Daoy (cell line): ENCODE results near the gene THAP3. TPM values are rescaled to one million over a fixed set of nuclear protein-coding genes. Genes with fewer than 3 reads are reported as not detected.

Experiments used
- DNase-seq: peaks from one replicate; pipeline ENCODE4 v3.0.0-alpha.2; 2015; ENCODE audit warnings: low read depth
- total RNA-seq: library from RNA; depleted of rRNA; stranded (reverse); fragments of >200 nt; shearing (Covaris generic); gene quantifications from 2 replicates; pipeline ENCODE4 v1.2.3, GENCODE V29; 2014; rRNA removed

The THAP3 gene, protein sequence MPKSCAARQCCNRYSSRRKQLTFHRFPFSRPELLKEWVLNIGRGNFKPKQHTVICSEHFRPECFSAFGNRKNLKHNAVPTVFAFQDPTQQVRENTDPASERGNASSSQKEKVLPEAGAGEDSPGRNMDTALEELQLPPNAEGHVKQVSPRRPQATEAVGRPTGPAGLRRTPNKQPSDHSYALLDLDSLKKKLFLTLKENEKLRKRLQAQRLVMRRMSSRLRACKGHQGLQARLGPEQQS
- 14.9 and 27.2 TPM in 2 replicates for total RNA-seq

DNA sequence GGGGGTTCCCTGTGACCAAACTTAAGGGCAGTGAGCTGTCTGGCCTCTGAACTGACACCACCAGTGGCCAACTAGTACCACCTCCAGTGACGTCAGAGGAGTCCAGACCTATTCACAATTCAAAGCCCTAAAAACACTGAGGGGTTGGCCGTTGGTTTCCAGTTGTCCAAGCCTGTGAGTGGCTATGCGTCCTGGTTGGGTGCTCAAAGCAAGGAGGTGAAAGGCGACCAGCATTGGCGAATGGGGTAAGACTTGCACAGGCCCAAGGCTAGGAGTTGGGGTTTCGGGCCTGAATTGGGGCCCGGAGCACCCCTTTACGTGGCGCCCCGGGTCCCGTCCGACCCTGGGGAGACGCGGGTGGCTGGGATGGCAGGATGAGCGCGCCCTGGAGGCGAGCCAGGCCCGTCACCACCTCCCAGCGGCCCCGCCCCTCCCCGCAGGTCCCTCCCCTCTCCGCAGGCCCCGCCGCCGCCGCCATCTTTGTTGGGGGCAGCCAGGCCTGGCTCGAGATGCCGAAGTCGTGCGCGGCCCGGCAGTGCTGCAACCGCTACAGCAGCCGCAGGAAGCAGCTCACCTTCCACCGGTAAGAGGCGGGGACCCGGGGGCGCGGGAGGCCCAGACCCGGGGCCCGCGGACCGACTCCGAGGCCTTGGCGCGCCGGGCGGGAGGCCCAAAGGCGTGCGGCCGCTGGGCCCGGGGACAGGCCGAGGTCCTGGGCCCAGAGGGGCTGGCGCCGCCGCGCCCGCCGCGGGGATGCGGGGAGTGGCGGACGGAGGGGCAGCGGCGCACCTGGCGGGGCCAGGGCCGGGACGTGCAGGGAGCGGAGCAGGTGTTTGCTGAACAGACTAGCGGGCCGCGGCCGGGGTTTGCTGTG is at the start of gene THAP3:
TSS of gene THAP3 (plus strand) at position 159 of the 874 bp plus-strand sequence. CDS start at position 510, 351 bp downstream.
- DNase-seq = peak; percentile 92

DNA sequence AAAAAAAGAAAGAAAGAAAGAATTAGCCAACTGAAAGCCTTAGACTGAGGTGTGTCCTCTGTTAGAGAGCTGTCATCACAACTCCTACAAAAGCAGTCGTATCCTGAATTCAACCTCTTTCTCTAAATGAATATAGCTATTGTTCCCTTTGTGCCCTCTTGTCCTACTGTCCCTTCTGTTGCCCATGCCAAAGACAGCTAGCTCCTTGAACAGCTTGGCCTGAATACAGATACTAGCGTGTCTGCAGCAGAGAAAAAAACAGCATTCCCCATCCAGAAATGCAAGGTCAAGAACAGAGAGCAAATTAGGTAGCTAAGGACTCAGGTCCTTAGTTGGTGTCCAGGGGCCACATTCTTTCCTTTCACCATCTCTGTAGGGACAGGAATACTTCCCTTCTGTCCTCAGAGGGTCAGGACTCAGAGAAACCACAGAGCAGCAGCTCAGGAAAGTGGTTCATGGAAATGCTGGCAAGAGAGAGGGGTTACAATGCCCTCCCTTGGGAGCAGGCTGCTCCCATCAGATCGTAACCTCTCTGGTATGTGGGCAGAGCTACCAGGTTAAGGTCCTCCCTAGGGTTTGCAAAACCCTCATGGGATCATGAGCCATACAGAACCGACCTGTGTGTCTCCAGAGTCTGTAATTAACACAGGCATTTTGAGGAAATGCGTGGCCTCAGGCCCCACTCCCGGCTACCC is 46.7 kb upstream of the THAP3 start:
- no peak for DNase-seq

DNA sequence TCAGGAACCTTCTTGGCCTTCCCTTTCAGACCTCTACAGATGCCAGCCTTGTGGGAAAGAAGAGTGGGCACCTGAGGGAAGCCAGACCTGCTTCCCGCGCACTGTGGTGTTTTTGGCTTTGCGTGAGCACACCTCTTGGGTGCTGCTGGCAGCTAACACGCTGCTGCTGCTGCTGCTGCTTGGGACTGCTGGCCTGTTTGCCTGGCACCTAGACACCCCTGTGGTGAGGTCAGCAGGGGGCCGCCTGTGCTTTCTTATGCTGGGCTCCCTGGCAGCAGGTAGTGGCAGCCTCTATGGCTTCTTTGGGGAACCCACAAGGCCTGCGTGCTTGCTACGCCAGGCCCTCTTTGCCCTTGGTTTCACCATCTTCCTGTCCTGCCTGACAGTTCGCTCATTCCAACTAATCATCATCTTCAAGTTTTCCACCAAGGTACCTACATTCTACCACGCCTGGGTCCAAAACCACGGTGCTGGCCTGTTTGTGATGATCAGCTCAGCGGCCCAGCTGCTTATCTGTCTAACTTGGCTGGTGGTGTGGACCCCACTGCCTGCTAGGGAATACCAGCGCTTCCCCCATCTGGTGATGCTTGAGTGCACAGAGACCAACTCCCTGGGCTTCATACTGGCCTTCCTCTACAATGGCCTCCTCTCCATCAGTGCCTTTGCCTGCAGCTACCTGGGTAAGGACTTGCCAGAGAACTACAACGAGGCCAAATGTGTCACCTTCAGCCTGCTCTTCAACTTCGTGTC is 45.9 kb upstream of the THAP3 start:
- DNase-seq = no peak

DNA sequence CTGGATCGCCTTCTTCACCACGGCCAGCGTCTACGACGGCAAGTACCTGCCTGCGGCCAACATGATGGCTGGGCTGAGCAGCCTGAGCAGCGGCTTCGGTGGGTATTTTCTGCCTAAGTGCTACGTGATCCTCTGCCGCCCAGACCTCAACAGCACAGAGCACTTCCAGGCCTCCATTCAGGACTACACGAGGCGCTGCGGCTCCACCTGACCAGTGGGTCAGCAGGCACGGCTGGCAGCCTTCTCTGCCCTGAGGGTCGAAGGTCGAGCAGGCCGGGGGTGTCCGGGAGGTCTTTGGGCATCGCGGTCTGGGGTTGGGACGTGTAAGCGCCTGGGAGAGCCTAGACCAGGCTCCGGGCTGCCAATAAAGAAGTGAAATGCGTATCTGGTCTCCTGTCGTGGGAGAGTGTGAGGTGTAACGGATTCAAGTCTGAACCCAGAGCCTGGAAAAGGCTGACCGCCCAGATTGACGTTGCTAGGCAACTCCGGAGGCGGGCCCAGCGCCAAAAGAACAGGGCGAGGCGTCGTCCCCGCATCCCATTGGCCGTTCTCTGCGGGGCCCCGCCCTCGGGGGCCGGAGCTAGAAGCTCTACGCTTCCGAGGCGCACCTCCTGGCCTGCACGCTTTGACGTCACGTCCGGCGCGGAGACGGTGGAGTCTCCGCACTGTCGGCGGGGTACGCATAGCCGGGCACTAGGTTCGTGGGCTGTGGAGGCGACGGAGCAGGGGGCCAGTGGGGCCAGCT is 45.1 kb upstream of the THAP3 start, which contains the start of gene ZBTB48:
TSS of gene ZBTB48 (plus strand) at position 621 of the 745 bp plus-strand sequence. CDS start 616 bp downstream, outside the sequence.
- DNase-seq = peak; percentile 99

DNA sequence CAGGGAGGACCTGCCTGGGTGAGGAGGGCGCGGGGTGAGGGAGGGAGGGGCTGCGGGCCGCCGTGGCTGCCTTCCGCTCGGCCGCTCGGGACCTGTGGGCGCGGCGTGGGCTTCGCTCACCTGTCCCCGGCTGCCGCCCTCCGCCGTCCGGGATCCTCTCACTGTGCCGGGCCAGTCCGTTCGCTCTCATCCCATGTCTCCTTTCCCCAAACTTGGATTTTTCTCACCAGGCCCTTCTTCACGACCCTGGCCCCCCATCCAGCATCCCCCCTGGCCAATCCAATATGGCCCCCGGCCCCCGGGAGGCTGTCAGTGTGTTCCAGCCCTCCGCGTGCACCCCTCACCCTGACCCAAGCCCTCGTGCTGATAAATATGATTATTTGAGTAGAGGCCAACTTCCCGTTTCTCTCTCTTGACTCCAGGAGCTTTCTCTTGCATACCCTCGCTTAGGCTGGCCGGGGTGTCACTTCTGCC is 44.5 kb upstream of the THAP3 start:
- DNase-seq = no peak

DNA sequence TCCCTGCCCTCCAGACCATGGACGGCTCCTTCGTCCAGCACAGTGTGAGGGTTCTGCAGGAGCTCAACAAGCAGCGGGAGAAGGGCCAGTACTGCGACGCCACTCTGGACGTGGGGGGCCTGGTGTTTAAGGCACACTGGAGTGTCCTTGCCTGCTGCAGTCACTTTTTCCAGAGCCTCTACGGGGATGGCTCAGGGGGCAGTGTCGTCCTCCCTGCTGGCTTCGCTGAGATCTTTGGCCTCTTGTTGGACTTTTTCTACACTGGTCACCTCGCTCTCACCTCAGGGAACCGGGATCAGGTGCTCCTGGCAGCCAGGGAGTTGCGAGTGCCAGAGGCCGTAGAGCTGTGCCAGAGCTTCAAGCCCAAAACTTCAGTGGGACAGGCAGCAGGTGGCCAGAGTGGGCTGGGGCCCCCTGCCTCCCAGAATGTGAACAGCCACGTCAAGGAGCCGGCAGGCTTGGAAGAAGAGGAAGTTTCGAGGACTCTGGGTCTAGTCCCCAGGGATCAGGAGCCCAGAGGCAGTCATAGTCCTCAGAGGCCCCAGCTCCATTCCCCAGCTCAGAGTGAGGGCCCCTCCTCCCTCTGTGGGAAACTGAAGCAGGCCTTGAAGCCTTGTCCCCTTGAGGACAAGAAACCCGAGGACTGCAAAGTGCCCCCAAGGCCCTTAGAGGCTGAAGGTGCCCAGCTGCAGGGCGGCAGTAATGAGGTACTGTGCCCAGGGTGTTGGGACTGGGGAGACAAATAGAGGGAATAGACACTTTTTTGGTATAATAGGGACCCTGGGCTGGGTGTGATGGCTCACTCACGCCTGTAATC is 43.9 kb upstream of the THAP3 start:
- no peak for DNase-seq

DNA sequence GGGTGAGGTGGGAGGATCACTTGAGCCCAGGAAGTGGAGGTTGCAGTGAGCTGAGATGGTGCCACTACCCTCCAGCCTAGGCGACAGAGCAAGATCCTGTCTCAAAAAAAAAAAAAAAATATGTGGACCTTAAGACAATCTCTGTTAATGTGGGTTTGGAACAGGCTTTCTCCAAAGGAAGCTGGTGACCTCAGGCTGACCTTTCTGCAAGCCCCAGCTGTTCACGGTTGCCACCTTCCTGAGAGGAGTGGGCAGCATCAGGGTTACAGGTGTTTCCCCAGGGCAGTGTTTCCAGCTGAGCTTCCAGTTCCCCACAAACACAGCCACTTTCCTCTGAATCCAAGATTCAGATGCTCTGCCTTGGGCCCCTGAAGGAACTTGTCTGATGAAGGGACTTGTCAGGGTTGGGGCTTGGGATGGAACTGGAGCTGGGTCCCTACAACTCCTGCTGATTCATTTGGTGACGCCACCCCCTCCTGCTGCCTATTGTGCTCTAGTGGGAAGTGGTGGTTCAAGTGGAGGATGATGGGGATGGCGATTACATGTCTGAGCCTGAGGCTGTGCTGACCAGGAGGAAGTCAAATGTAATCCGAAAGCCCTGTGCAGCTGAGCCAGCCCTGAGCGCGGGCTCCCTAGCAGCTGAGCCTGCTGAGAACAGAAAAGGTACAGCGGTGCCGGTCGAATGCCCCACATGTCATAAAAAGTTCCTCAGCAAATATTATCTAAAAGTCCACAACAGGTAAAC is 42.9 kb upstream of the THAP3 start:
- DNase-seq = peak; percentile 67

DNA sequence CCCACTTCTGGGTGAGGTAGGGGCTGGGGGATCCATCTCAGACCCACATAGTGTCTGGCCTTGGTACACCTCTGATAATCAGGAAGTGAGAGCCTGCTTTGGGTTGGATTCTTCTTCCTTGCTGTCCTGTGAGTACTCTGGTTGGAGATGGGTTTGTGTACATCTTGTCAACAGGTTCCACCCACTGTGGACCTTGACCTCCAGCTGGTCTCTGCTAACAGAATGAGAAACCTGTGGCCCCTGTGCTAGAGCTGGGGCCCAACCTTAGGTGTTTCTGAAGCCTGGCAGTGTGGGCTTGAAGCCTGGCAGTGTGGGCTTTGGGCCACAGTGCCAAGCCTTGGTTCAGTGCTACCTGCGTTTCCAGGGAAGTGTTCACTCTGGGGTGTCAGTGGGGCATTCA is 42.3 kb upstream of the THAP3 start:
- DNase-seq = no peak

DNA sequence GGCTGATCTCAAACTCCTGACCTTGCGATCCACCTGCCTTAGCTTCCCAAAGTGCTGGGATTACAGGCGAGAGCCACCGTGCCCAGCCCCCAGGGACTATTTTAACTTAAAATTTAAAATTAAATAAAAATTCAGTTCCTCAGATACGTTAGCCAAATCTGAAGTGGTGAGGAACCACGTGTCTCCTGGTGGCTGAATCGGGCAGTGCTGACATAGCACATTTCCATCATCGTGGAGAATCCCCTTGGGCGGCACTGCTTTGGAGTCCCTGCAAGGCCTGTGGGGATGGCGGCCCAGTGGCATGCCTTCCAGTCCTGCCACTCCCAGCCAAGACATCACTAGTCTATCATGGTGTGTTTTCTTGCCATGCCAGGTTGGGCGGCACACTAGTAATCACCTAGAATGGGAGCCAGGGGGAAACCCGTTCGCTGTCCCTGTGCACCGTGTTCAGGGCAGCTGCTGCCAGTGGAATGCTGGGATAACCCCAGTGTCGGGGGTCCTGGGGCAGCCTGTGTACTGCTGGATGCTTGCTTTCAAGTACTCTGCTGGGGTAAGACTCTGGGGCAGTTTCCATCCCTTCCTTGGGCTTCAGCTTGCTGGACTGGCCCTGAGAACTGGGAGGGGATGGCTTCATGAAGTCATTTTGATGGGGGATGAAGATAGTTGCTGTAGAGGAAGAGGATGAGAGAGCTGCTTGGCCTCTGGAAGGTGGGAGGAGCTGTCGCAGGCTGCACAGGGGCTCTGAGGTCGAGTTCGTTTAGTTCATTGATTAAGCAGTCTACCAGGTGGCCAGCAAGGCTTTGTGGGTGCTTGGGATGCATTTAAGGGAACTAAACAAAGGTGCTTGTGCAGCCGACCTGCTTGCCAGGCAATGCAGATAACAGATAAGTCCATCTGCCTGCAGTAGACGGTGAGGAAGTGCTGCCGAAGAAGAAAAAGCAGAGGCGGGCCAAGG is 40.3 kb upstream of the THAP3 start:
- DNase-seq = no peak

DNA sequence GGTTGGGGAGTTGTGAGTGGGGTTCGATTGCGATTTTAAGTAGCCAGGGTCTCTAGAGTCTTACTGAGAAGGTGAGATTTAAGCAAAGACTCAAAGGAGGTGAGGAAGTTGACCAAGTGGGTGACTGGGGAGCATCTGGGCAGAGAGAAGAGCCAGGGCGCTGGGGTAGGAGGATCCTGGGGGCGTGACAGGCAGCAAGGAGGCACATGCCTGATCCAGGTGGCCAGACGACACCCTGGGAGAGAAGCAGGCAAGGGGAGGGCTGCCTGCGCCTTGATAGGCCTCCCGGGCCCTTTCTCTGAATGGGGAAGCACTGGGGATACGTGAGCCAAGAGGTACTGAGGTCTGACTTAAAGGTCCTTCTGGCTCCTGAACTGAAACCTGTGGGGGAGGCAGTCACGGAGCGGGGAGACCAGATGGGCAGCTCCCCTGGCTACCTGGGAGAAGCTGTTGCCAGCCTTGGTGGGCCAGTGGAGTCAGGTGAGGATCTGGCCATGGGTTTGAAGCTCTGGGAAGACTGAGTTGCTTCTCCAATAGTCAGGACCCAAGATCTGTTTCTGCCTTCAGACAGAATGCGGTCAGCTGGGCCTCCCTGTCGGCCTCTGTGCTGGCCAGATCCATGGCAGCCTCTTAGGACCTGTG is 39.5 kb upstream of the THAP3 start:
- no peak for DNase-seq

DNA sequence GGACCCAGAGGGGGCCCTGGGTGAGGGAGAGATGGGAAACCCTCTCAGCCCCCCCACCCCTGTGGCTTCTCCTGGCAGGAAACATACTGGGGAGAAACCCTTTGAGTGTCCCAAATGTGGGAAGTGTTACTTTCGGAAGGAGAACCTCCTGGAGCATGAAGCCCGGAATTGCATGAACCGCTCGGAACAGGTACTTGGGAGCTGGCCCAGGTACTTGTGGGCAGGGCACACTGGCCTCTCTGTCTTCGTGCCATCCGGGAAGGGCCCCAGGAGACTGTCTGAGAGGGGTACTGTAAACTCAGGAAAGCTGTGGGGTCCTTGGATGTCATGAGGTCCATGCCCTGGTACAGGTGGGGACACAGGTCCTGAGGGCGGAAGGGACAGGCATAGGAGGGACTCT is 38.8 kb upstream of the THAP3 start:
- DNase-seq = no peak

DNA sequence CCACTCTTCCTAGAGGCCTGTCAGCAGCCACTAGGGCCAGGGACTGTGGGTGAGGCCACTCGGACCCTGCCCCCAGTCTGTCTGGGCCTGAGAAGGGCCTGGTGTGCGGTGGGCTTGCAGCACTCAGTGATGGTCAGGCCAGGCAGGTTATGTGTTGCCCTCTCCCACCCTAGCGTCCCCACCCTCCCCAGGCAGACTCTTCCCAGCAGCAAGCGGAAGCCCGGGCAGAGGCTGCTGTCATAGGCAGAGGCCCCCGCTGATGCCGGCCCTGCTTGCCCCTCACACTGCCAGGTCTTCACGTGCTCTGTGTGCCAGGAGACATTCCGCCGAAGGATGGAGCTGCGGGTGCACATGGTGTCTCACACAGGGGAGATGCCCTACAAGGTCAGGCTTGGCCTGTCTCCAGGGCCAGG is 38.3 kb upstream of the THAP3 start:
- DNase-seq = no peak

DNA sequence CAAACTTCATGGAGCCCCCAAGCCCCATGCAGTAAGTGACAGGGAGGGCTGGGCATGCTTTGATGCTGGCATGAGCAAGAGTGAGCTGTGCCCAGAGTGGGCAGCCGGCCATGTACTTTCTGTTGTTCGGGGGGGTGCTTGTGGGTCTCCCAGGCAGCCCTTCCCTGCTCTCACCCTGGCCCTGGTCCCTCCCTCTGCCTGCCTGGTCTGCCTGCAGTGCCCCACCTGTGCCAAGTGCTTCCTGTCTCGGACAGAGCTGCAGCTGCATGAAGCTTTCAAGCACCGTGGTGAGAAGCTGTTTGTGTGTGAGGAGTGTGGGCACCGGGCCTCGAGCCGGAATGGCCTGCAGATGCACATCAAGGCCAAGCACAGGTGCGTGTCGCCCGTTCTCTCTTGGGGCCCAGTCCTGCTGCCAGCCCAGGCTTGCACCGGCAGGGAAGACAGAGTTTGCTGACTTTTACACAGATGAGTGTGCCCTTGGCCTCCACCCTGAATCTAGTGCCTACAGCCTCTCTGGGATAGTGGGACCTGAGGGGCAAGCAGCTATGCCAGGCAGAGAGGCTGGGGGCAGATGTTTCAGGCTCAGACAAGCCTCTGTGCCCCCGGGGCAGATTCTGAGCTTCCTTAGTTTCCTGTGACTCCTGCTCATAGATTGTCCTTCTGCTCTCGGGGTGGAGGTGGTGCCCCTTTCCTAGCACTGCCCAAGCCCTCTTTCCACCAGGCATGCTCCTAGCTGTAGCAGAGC is 37.2 kb upstream of the THAP3 start:
- DNase-seq = no peak

DNA sequence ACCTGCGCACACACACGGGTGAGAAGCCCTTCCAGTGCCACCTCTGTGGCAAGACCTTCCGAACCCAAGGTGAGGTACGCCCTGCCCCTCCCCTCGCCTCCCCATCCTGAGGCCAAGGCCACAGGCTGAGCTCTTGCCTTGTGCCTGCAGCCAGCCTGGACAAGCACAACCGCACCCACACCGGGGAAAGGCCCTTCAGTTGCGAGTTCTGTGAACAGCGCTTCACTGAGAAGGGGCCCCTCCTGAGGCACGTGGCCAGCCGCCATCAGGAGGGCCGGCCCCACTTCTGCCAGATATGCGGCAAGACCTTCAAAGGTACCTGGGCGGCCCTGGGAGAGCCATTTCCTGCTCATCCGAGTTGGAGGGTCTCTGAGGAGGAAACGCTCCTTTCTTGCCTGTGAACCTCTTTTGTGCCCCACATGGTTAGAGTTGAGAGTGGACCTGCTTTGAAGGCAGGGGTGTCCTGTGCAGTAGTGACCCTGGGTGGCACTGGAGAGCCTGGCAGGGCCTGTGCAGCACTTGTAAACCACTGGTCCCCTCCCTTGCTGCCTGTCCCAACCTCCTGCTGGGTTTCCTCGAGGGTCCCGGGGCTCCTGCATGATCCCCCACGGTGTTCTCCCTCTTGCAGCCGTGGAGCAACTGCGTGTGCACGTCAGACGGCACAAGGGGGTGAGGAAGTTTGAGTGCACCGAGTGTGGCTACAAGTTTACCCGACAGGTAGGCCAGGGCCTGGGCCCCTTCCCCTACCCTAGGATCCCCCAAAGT is 36.4 kb upstream of the THAP3 start:
- DNase-seq = no peak

DNA sequence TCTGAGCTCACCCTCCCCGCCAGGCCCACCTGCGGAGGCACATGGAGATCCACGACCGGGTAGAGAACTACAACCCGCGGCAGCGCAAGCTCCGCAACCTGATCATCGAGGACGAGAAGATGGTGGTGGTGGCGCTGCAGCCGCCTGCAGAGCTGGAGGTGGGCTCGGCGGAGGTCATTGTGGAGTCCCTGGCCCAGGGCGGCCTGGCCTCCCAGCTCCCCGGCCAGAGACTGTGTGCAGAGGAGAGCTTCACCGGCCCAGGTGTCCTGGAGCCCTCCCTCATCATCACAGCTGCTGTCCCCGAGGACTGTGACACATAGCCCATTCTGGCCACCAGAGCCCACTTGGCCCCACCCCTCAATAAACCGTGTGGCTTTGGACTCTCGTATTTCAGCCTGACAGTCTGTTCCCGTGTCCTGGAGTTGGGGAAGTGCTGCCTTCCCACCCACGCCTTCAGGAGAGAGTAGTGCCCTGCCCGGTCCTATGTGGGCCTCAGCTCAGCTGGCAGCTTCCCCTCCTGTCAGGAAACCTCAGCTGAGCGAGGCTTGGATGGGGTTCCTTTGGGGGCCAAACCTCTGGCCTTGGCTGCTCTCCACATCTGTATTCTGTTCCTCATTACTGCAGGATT is 35.7 kb upstream of the THAP3 start:
- no peak for DNase-seq

DNA sequence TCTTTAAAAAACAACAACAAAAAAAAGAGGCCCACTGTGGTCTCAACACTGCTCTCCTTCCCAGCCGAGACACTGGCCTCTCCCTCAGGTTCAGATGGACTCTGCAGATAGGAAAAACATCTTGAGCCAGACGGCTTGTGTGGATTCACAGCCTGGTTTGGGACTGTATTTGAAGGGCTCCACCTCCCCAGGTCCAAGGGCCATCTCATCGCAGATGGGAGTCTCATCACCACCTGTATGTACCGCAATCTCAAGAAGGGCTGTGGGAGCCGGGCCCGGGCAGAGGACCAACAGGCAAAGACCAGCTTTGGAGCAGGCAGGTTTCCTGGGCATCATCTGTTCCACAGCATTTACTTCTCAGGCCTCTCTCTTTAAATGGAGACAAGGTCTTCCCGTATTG is 34.6 kb upstream of the THAP3 start:
- DNase-seq = no peak
